Small intestine (tissue), 7 donors: ENCODE data around the gene AFF1. TPM values are rescaled to one million over a fixed set of nuclear protein-coding genes. Genes with fewer than 3 reads are reported as not detected.

Source experiments
- DNase-seq, 2 donors: peaks; one replicate each; pipeline versions ENCODE4 v3.0.0 to v3.0.0-alpha.2; 2013
- FAIRE-seq: peaks from 2 replicates; lab custom pipeline; 2012; peaks lifted over from hg19 to GRCh38; lab: Jason Lieb, UNC
- H3K27ac ChIP-seq, 3 donors: one replicate each; pipeline ENCODE4 v1.5.1; 2013; ENCODE audit warnings: low read length in 2 of 3, mild to moderate bottlenecking in 2 of 3, control low read depth in 1 of 3, inconsistent platforms in 1 of 3, low read depth in 1 of 3, moderate library complexity in 1 of 3
- H3K27me3 ChIP-seq, 3 donors: one replicate each; pipeline ENCODE4 v1.6.1; 2013; ENCODE audit warnings: low read length in 3 of 3, inconsistent platforms in 1 of 3; ENCODE audit not compliant: control insufficient read depth in 3 of 3, insufficient read depth in 3 of 3
- H3K36me3 ChIP-seq, 3 donors: one replicate each; pipeline ENCODE4 v1.6.1; 2013; ENCODE audit warnings: low read length in 3 of 3, inconsistent platforms in 1 of 3, low read depth in 1 of 3, mild to moderate bottlenecking in 1 of 3, moderate library complexity in 1 of 3; ENCODE audit not compliant: control insufficient read depth in 3 of 3, insufficient read depth in 2 of 3
- H3K4me1 ChIP-seq, 3 donors: one replicate each; pipeline ENCODE4 v1.6.1; 2013; ENCODE audit warnings: low read length in 2 of 3, inconsistent platforms in 1 of 3, low read depth in 1 of 3, mild to moderate bottlenecking in 1 of 3, moderate library complexity in 1 of 3; ENCODE audit not compliant: control insufficient read depth in 3 of 3, insufficient read depth in 2 of 3
- H3K4me3 ChIP-seq, 3 donors: one replicate each; pipeline ENCODE4 v1.5.1; 2013; ENCODE audit warnings: low read length in 3 of 3, control low read depth in 1 of 3, inconsistent platforms in 1 of 3, low read depth in 1 of 3, mild to moderate bottlenecking in 1 of 3, moderate library complexity in 1 of 3
- H3K9me3 ChIP-seq, 2 donors: one replicate each; pipeline ENCODE4 v1.6.1; 2013; ENCODE audit warnings: low read depth in 1 of 2, low read length in 1 of 2; ENCODE audit not compliant: control insufficient read depth in 2 of 2, insufficient read depth in 1 of 2
- WGBS, 3 donors: extraction: QIAGEN DNeasy Blood & Tissue Kit; methylation state at CpG; one replicate each; pipeline ENCODE4 v1.1.7; 2013; 5-methylcytosine and 5-hydroxymethylcytosine counted together
- polyA plus RNA-seq, 4 donors: library from polyadenylated mRNA; stranded (reverse) in 3 of 4; unstranded in 1 of 4; fragments of 200-250 nt in 3 of 4; fragments of 120-200 nt in 1 of 4; gene quantifications; one replicate each; pipeline versions ENCODE4 v1.2.1 to v1.2.3, GENCODE V29; 2013
- donor health status: healthy with polysubstance abuse.
- donor health status: control.
- donor health status: control.
- donor health status: Bipolar disorder and iron deficiency.
- donor health status: healthy.

Gene AFF1
- polyA plus RNA-seq, 4 donors: 5.4 to 50.7 (median 10.4) TPM

GRCh38 chr4:87037671-87038334 lies 103.0 kb downstream of the AFF1 start:
- Histone ChIP-seq H3K27me3 (no peaks in the 10 kb centered on the region), H3K4me3 (no peak overlapping the region), H3K36me3 (no peaks in the 10 kb centered on the region), H3K9me3 (no peaks in the 10 kb centered on the region), H3K27ac (no peak overlapping the region), H3K4me1 (peaks cover 5 to 27% (median 17%) of the 10 kb centered on the region in 3 donors)
- 61 to 75% (median 69%) methylated on average over 5 of the region's 5 CpGs for WGBS, 3 donors
- DNase-seq (no peak), FAIRE-seq (no peak)

- no peak for FAIRE-seq
- no peaks in the 10 kb centered on the region for H3K27me3 ChIP-seq
- no peaks in the 10 kb centered on the region for H3K9me3 ChIP-seq
- WGBS, 3 donors: 51 to 58% (median 56%) methylated on average over 8 of the region's 8 CpGs
- peak overlapping the region in 1 of 3 donors; percentile 1 for H3K27ac ChIP-seq
- H3K4me1 ChIP-seq: peaks cover 3 to 22% (median 13%) of the 10 kb centered on the region in 3 donors
- H3K36me3 ChIP-seq: no peaks in the 10 kb centered on the region
- DNase-seq: no peak
- no peak overlapping the region for H3K4me3 ChIP-seq
Observed at GRCh38 chr4:87038837-87039615, 104.2 kb downstream of the AFF1 start.

- H3K4me1 ChIP-seq: peaks cover 2 to 25% (median 17%) of the 10 kb centered on the region in 3 donors
- FAIRE-seq: no peak
- no peaks in the 10 kb centered on the region for H3K27me3 ChIP-seq
- H3K36me3 ChIP-seq: no peaks in the 10 kb centered on the region
- WGBS, 3 donors: 88 to 92% (median 91%) methylated on average over 3 of the region's 3 CpGs
- no peaks in the 10 kb centered on the region for H3K9me3 ChIP-seq
- no peak overlapping the region for H3K4me3 ChIP-seq
- no peak for DNase-seq
- no peak overlapping the region for H3K27ac ChIP-seq
Observed at GRCh38 chr4:87041141-87041540, 106.3 kb downstream of the AFF1 start.

- Histone ChIP-seq H3K4me3 (no peak overlapping the region), H3K27me3 (no peaks in the 10 kb centered on the region), H3K36me3 (peaks cover 0 to 7% (median 3%) of the 10 kb centered on the region in 3 donors), H3K9me3 (no peaks in the 10 kb centered on the region), H3K4me1 (peaks cover 2 to 17% (median 15%) of the 10 kb centered on the region in 3 donors), H3K27ac (no peak overlapping the region)
- DNase-seq (no peak), FAIRE-seq (no peak)
- 52 to 83% (median 77%) methylated on average over 1 of the region's 1 CpG for WGBS, 3 donors
Observed at GRCh38 chr4:87042221-87042620, 107.4 kb downstream of the AFF1 start.

GRCh38 chr4:87042986-87043820 lies 108.4 kb downstream of the AFF1 start:
- Histone ChIP-seq H3K27me3 (no peaks in the 10 kb centered on the region), H3K36me3 (peaks cover 0 to 10% (median 6%) of the 10 kb centered on the region in 3 donors), H3K4me1 (peaks cover 2 to 17% (median 14%) of the 10 kb centered on the region in 3 donors), H3K4me3 (no peak overlapping the region), H3K27ac (no peak overlapping the region), H3K9me3 (no peaks in the 10 kb centered on the region)
- DNase-seq (no peak), FAIRE-seq (no peak)
- 67 to 79% (median 73%) methylated on average over 4 of the region's 4 CpGs for WGBS, 3 donors

GRCh38 chr4:87044511-87045233 lies 109.9 kb downstream of the AFF1 start:
- Histone ChIP-seq H3K4me1 (peaks cover 2 to 20% (median 14%) of the 10 kb centered on the region in 3 donors), H3K4me3 (no peak overlapping the region), H3K27ac (peak overlapping the region in 1 of 3 donors; percentile 60), H3K27me3 (no peaks in the 10 kb centered on the region), H3K36me3 (peaks cover 0 to 15% (median 8%) of the 10 kb centered on the region in 3 donors), H3K9me3 (no peaks in the 10 kb centered on the region)
- 56 to 69% (median 66%) methylated on average over 6 of the region's 6 CpGs for WGBS, 3 donors
- FAIRE-seq: no peak
- no peak for DNase-seq

- FAIRE-seq: no peak
- 55 to 79% (median 69%) methylated on average over 6 of the region's 6 CpGs for WGBS, 3 donors
- no peaks in the 10 kb centered on the region for H3K9me3 ChIP-seq
- peaks cover 0 to 16% (median 8%) of the 10 kb centered on the region in 3 donors for H3K36me3 ChIP-seq
- peak overlapping the region in 1 of 3 donors; percentile 60 for H3K27ac ChIP-seq
- no peaks in the 10 kb centered on the region for H3K27me3 ChIP-seq
- no peak overlapping the region for H3K4me3 ChIP-seq
- DNase-seq: no peak
- peaks cover 2 to 20% (median 14%) of the 10 kb centered on the region in 3 donors for H3K4me1 ChIP-seq
Observed at GRCh38 chr4:87045234-87045558, 110.4 kb downstream of the AFF1 start.
